Measurements from ENCODE around the gene NOX4.
"Not testable (repeated sequence)": the region's sequence is repeated elsewhere in the genome, so short reads cannot be mapped to it uniquely, and the experiment has no call there.

NOX4 gene

GRCh38 chr11:89293965-89294679 is 197.1 kb downstream of the NOX4 start:
- DNase-seq, result no peak

- not testable (repeated sequence) for DNase-seq
Measured at GRCh38 chr11:89288004-89288403, 203.2 kb downstream of the NOX4 start.

- not testable (repeated sequence) for DNase-seq
Measured at GRCh38 chr11:89286601-89287000, 204.6 kb downstream of the NOX4 start.

- DNase-seq, result not testable (repeated sequence)
Measured at GRCh38 chr11:89281032-89281677, 210.0 kb downstream of the NOX4 start.

- no peak for DNase-seq
Measured at GRCh38 chr11:89279176-89279575, 212.0 kb downstream of the NOX4 start.

- DNase-seq, result no peak
Measured at GRCh38 chr11:89275966-89276365, 215.2 kb downstream of the NOX4 start.

Data from hematopoietic multipotent progenitor cell treated with erythropoietin and hydrocortisone succinate and interleukin-3 and kit ligand, for 6 days (in vitro differentiated cells).